ENCODE measurements around the gene PDPK1.
"Not testable (repeated sequence)": the region's sequence is repeated elsewhere in the genome, so short reads cannot be mapped to it uniquely, and the experiment has no call there.

DNA sequence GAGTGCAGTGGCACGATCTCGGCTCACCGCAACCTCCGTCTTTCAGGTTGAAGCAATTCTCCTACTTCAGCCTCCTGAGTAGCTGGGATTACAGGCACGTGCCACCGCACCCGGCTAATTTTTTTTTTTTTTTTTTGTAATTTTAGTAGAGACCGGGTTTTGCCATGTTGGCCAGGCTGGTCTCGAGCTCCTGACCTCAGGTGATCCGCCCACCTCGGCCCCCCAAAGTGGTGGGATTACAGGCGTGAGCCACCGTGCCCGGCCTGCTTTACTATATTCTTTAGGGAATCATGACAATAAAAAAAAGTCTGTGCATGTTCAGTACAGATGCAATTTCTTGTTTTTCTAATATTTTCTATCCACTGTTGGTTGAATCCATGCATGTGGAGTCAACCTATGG is 6.0 kb downstream of the PDPK1 start:
- not testable (repeated sequence) for TF ChIP-seq POLR2A (IDR thresholded peaks at IDR 0.05; ENCODE audit: low read length); GATA1 (IDR thresholded peaks at IDR 0.05; ENCODE audit: low read depth, low read length)

Measured in erythroblast (primary cell).